Measurements from ENCODE around the gene PARS2. TPM values are rescaled to one million over a fixed set of nuclear protein-coding genes. Genes with fewer than 3 reads are reported as not detected.

The PARS2 gene
- polyA plus RNA-seq, 2 of the 4 experiments (the other 2 are of a cell fraction), result 2.3 to 2.9 TPM

DNA sequence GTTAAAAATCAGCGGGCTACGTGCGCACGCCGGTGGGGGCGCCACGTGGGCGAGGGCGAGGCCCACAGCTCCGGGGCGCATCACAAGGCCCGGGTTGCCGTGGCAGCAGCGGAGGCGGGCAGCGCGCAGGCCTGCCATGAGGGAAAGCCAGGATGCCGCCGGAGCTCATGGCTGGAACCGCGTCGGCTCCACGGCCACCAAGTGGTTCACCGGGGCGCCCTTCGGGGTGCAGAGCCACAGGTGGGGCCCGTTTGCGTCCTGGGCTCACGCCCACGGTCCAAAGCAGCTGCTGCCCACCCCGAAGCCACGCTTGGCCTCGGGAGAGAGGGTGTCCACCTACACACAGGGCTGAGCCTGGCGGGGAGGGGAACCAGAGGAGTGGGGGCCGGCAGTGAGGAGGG, 41.7 kb upstream of the PARS2 start:
- TF ChIP-seq, protein P1, sequence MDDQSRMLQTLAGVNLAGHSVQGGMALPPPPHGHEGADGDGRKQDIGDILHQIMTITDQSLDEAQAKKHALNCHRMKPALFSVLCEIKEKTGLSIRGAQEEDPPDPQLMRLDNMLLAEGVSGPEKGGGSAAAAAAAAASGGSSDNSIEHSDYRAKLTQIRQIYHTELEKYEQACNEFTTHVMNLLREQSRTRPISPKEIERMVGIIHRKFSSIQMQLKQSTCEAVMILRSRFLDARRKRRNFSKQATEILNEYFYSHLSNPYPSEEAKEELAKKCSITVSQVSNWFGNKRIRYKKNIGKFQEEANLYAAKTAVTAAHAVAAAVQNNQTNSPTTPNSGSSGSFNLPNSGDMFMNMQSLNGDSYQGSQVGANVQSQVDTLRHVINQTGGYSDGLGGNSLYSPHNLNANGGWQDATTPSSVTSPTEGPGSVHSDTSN (IDR thresholded peaks at IDR 0.05), result no peak
- TF ChIP-seq NPAS2 (CRISPR knock-in tag; IDR thresholded peaks at IDR 0.05; ENCODE audit: borderline replicate concordance), result no peak
- no peak for TF ChIP-seq RNF2 (IDR thresholded peaks at IDR 0.05; ENCODE audit: borderline replicate concordance, low read depth)
- TF ChIP-seq, protein P2, sequence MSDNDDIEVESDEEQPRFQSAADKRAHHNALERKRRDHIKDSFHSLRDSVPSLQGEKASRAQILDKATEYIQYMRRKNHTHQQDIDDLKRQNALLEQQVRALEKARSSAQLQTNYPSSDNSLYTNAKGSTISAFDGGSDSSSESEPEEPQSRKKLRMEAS (IDR thresholded peaks at IDR 0.05), result no peak
- no peak for TF ChIP-seq RARB (CRISPR knock-in tag; IDR thresholded peaks at IDR 0.05)
- TF ChIP-seq SMC3 (IDR thresholded peaks at IDR 0.05), result no peak
- Histone ChIP-seq H3K27ac (no peak overlapping the region), H3K9me3 (no peaks in the 10 kb centered on the region), H3K4me2 (no peak overlapping the region), H3K4me1 (peaks cover 22% of the 10 kb centered on the region), H3K4me3 (no peak overlapping the region)
- DNase-seq (ENCODE audit: low read depth in 1 of 2, low spot score in 1 of 2), result no peak
- 88% methylated on average over 17 of the region's 35 CpGs for WGBS (ENCODE audit: missing lambda C conversion rate)
- POLR2A ChIA-PET, result no interaction called here
- CTCF ChIA-PET, result no interaction called here
- FAIRE-seq, result no peak
- no peak for ATAC-seq

DNA sequence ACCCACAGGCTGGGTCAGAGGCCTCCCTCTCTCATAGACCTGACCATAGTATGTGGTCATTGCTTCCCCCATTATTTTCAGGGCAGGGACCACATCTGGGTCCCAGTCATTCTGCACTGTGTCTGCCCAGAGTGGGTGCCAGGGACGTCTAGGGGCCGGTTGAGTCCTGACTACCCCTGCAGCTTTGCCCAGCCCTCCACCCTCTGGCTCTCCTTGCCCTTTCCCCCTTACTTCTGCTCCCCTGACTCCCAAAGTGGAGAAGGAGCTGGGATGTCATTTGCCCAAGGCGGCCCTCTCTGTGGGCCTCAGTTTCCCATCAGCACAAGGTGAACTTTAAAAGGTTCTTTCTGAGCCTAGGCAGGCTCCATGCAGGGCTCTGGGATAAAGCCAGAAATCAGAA, 41.1 kb upstream of the PARS2 start:
- FAIRE-seq, result no peak
- POLR2A ChIA-PET, result no interaction called here
- Histone ChIP-seq H3K4me3 (no peak overlapping the region), H3K9me3 (no peaks in the 10 kb centered on the region), H3K4me1 (peaks cover 22% of the 10 kb centered on the region), H3K4me2 (no peak overlapping the region), H3K27ac (no peak overlapping the region)
- DNase-seq (ENCODE audit: low read depth in 1 of 2, low spot score in 1 of 2), result no peak
- CTCF ChIA-PET, result interaction anchor here (0.6 kb wide), 1 partner anchor 604 kb away, joined by 4 read pairs; no protein-coding TSS in a partner anchor
- no peak for ATAC-seq
- WGBS (ENCODE audit: missing lambda C conversion rate), result 75% methylated on average over 3 of the region's 3 CpGs
- TF ChIP-seq NFE2L2 (conservative IDR thresholded peaks at IDR 0.05; ENCODE audit: low read length), result no peak

DNA sequence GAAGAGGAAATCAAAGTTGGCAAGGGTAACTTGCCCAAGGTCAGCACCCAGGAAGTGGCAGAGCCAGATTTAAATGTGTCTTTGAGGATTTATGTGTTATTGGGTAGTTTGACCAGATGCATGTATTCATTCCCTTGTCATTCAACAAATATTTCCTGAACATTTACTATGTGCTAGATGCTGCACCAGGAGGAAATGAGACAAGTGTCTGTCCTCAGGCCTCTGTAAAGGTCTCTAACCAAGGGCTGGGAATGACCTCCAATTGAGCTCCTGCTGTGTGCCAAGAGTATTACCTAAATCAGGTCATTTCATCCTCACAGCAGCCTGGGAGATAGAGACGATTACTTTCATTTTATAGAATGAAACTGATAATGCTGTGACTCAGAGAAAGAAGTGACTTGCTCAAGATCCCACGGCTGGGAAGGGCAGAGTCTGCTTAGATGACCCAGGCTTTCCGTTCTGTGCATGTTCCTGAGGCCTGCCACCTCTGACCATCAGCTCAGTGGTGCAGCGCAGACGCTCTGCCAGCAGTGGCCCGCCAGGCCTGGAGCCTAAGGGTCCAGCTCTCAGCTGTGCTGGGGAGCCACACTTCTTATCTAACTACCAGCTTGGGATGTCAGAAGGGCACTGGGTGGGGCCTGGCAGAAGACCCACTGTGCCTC, 40.3 kb upstream of the PARS2 start:
- H3K9me3 ChIP-seq, result no peaks in the 10 kb centered on the region
- 38% methylated on average over 3 of the region's 6 CpGs for WGBS (ENCODE audit: missing lambda C conversion rate)
- DNase-seq (ENCODE audit: low read depth in 1 of 2, low spot score in 1 of 2), result no peak
- no peak for TF ChIP-seq POLR2A (IDR thresholded peaks at IDR 0.05; ENCODE audit: low read length)
- no peak for TF ChIP-seq ESRRA (IDR thresholded peaks at IDR 0.05; ENCODE audit: borderline replicate concordance, low read length)
- TF ChIP-seq, protein P3, sequence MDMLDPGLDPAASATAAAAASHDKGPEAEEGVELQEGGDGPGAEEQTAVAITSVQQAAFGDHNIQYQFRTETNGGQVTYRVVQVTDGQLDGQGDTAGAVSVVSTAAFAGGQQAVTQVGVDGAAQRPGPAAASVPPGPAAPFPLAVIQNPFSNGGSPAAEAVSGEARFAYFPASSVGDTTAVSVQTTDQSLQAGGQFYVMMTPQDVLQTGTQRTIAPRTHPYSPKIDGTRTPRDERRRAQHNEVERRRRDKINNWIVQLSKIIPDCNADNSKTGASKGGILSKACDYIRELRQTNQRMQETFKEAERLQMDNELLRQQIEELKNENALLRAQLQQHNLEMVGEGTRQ (IDR thresholded peaks at IDR 0.05), result no peak
- no peak for TF ChIP-seq HOXB5 (CRISPR knock-in tag; IDR thresholded peaks at IDR 0.05)
- no peak for TF ChIP-seq KDM5A (IDR thresholded peaks at IDR 0.05)
- TF ChIP-seq, protein P4, sequence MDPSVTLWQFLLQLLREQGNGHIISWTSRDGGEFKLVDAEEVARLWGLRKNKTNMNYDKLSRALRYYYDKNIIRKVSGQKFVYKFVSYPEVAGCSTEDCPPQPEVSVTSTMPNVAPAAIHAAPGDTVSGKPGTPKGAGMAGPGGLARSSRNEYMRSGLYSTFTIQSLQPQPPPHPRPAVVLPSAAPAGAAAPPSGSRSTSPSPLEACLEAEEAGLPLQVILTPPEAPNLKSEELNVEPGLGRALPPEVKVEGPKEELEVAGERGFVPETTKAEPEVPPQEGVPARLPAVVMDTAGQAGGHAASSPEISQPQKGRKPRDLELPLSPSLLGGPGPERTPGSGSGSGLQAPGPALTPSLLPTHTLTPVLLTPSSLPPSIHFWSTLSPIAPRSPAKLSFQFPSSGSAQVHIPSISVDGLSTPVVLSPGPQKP (IDR thresholded peaks at IDR 0.05; ENCODE audit: low read depth, low read length), result no peak
- no peak for TF ChIP-seq HOXA7 (CRISPR knock-in tag; IDR thresholded peaks at IDR 0.05)
- no peak for TF ChIP-seq BHLHE40 (IDR thresholded peaks at IDR 0.05; ENCODE audit: low read depth, low read length)
- no peak for TF ChIP-seq MAZ (IDR thresholded peaks at IDR 0.05; ENCODE audit: borderline replicate concordance, low read depth, low read length)
- no peak for TF ChIP-seq HDAC2 (IDR thresholded peaks at IDR 0.05)
- no peak for TF ChIP-seq NPAS2 (CRISPR knock-in tag; IDR thresholded peaks at IDR 0.05; ENCODE audit: borderline replicate concordance)
- TF ChIP-seq MAFK (IDR thresholded peaks at IDR 0.05; ENCODE audit: partially characterized antibody), result no peak
- TF ChIP-seq, protein P5, sequence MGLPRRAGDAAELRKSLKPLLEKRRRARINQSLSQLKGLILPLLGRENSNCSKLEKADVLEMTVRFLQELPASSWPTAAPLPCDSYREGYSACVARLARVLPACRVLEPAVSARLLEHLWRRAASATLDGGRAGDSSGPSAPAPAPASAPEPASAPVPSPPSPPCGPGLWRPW (IDR thresholded peaks at IDR 0.05), result no peak
- no peak for TF ChIP-seq HOXB13 (CRISPR knock-in tag; IDR thresholded peaks at IDR 0.05; ENCODE audit: low read depth)
- TF ChIP-seq RAD21 (conservative IDR thresholded peaks at IDR 0.05 in 1 of 2, IDR thresholded peaks at IDR 0.05 in 1 of 2), result no peak
- no peak for TF ChIP-seq ZSCAN20 (CRISPR knock-in tag; IDR thresholded peaks at IDR 0.05)
- H3K4me3 ChIP-seq, result no peak overlapping the region
- FAIRE-seq, result no peak
- H3K4me1 ChIP-seq, result peaks cover 14% of the 10 kb centered on the region; the same call in 2 of the 3 replicates
- ChIA-PET CTCF (no interaction called here), POLR2A (no interaction called here)
- ATAC-seq, result no peak
- H3K27ac ChIP-seq, result no peak overlapping the region
- H3K4me2 ChIP-seq, result no peak overlapping the region

All from A549 (cell line).